Parathyroid adenoma (tissue), 2 donors: Measurements from ENCODE around the gene ANK2.

ENCODE experiments used
- H2AFZ ChIP-seq: fragments of 300-600 bp; sonication (generic); one replicate; pipeline ENCODE4 v1.7.0; 2017; ENCODE audit warnings: antibody characterized with exemption, mild to moderate bottlenecking
- H3K27ac ChIP-seq: fragments of 300-600 bp; sonication (generic); one replicate; pipeline ENCODE4 v1.7.0; 2017
- H3K27me3 ChIP-seq: fragments of 300-600 bp; sonication (generic); one replicate; pipeline ENCODE4 v1.7.0; 2017; ENCODE audit warnings: low read length; ENCODE audit not compliant: control insufficient read depth, insufficient read depth
- H3K36me3 ChIP-seq: fragments of 300-600 bp; sonication (generic); one replicate; pipeline ENCODE4 v1.7.0; 2017; ENCODE audit warnings: low read length; ENCODE audit not compliant: control insufficient read depth, insufficient read depth
- H3K4me1 ChIP-seq: fragments of 300-600 bp; sonication (generic); one replicate; pipeline ENCODE4 v1.7.0; 2017; ENCODE audit warnings: control low read depth
- H3K4me2 ChIP-seq: fragments of 300-600 bp; sonication (generic); one replicate; pipeline ENCODE4 v1.7.0; 2017; ENCODE audit warnings: low read length
- H3K4me3 ChIP-seq: fragments of 300-600 bp; sonication (generic); one replicate; pipeline ENCODE4 v1.7.0; 2017; ENCODE audit warnings: low read depth, low read length
- H3K79me2 ChIP-seq: fragments of 300-600 bp; sonication (generic); one replicate; pipeline ENCODE4 v1.7.0; 2017; ENCODE audit warnings: control low read depth
- H3K9ac ChIP-seq: fragments of 300-600 bp; sonication (generic); one replicate; pipeline ENCODE4 v1.7.0; 2017; ENCODE audit warnings: mild to moderate bottlenecking
- H3K9me3 ChIP-seq: fragments of 300-600 bp; sonication (generic); one replicate; pipeline ENCODE4 v1.7.0; 2017; ENCODE audit warnings: low read length; ENCODE audit not compliant: control insufficient read depth
- TF ChIP-seq, protein P1 (sequence below): fragments of 300-600 bp; sonication (generic); IDR thresholded peaks from one replicate; pipeline ENCODE4 v1.7.0; 2017; ENCODE audit warnings: antibody characterized with exemption, mild to moderate bottlenecking
- donor health status: primary hyperparathyroidism.

The ANK2 gene

DNA sequence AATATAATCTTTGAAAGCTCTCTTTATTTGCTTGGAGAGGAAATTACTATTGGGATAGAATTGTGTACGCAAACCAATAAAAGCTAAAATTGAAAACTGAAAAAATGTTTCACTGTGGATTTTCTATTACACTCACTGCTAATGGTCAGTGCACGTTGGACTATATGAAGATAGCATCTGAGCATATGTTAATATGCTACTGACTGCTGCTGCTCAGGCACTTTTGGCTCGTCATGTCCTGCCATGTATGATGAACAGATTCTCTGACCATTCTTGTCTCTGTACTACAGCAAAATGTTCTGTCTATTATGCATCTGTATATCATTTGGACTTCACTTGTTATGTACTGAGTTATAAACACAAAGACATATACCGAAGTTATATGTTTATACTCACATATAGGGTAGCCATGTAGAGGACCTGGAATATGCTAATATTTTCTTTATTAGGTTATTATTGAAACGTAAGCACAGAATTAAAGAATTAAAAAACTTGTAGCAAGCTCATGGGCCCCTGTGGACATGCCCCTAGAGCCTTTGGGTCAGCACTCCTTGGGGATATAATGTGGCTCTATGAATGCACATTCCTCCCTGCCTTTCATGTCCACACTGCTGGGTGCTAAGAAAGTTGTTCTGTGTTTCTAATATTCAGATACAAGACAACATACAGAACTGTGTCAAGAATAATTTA is 120.8 kb downstream of the ANK2 start:
- no peak overlapping the region for H3K9ac ChIP-seq
- no peak overlapping the region for H3K4me2 ChIP-seq
- H3K27me3 ChIP-seq, result no peaks in the 10 kb centered on the region
- H3K79me2 ChIP-seq, result no peaks in the 10 kb centered on the region
- no peaks in the 10 kb centered on the region for H3K9me3 ChIP-seq
- no peak overlapping the region for H3K4me3 ChIP-seq
- H2AFZ ChIP-seq, result no peak overlapping the region
- no peak overlapping the region for H3K27ac ChIP-seq
- TF ChIP-seq, protein P1, sequence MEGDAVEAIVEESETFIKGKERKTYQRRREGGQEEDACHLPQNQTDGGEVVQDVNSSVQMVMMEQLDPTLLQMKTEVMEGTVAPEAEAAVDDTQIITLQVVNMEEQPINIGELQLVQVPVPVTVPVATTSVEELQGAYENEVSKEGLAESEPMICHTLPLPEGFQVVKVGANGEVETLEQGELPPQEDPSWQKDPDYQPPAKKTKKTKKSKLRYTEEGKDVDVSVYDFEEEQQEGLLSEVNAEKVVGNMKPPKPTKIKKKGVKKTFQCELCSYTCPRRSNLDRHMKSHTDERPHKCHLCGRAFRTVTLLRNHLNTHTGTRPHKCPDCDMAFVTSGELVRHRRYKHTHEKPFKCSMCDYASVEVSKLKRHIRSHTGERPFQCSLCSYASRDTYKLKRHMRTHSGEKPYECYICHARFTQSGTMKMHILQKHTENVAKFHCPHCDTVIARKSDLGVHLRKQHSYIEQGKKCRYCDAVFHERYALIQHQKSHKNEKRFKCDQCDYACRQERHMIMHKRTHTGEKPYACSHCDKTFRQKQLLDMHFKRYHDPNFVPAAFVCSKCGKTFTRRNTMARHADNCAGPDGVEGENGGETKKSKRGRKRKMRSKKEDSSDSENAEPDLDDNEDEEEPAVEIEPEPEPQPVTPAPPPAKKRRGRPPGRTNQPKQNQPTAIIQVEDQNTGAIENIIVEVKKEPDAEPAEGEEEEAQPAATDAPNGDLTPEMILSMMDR, result no peak
- no peaks in the 10 kb centered on the region for H3K4me1 ChIP-seq
- H3K36me3 ChIP-seq, result no peaks in the 10 kb centered on the region

DNA sequence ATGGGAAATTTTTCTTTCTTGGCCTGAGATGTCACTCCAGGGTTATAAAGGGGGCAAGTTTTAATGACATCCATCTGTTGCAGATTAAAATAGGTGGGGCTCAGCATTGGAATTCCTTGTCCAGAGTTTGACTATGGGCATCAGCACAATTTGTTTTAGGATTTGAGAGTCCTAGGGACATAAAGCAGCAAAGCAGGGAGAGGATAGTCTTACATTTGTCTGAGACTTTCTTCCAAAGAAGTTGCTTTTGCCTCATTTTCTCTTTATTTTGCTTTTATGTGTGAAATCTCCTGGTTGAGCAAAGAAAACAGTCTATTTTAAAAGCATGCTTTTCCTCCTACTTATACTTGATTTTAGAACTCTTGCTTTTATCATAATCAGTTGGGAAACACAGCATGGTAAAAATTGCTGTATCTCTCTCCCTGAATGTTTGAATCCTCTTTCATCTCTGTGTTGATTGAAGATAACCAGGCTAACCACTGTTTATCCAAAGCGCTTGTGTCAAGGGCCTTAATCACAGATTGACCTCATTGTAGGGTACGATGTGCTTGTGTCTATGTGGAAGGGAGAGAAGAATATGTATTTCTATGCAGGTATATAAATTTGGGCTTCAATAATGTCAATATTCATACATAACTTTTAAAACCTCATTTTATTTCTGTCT is 121.5 kb downstream of the ANK2 start:
- TF ChIP-seq, protein P1, result no peak
- H3K9me3 ChIP-seq, result no peaks in the 10 kb centered on the region
- H3K27me3 ChIP-seq, result no peaks in the 10 kb centered on the region
- H3K4me1 ChIP-seq, result no peaks in the 10 kb centered on the region
- no peaks in the 10 kb centered on the region for H3K36me3 ChIP-seq
- no peaks in the 10 kb centered on the region for H3K79me2 ChIP-seq
- no peak overlapping the region for H3K27ac ChIP-seq
- no peak overlapping the region for H3K9ac ChIP-seq
- no peak overlapping the region for H3K4me3 ChIP-seq
- no peak overlapping the region for H3K4me2 ChIP-seq
- no peak overlapping the region for H2AFZ ChIP-seq

DNA sequence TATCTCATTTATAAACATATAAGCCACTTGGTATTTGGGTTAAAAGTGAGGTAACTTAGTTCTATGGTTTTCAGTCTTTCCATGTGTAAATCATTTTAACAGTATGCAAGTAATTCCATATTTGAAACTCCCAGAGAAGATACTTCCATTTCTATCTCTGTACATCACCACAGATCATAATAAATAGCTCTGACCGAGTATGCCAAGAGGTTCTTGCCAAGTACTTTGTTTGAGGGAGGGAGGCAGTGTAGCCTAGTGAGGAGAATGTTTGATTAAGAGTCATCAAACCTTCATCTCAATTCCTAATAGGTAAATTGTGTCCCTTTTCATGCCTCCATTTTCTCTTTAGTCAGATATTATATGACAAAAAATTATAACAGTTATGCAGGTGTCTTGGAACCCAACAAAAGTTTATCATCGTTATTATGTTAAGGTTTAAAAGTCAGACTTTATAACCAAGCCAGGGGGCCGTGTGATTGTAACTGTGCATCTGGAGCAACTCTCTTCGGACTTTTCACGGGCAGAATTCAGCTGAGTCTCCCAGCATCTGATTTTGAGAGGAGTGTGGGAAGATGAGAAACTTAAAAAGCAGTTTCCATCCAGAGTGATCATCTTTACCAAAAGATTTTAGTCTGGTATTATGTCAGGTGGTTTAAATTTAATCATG is 123.8 kb downstream of the ANK2 start:
- Histone ChIP-seq H3K4me1 (no peaks in the 10 kb centered on the region), H3K27ac (no peak overlapping the region), H3K9ac (no peak overlapping the region), H3K36me3 (no peaks in the 10 kb centered on the region), H3K4me3 (no peak overlapping the region), H3K79me2 (no peaks in the 10 kb centered on the region), H3K4me2 (no peak overlapping the region), H3K27me3 (no peaks in the 10 kb centered on the region), H3K9me3 (no peaks in the 10 kb centered on the region), H2AFZ (no peak overlapping the region)
- TF ChIP-seq, protein P1, result no peak

DNA sequence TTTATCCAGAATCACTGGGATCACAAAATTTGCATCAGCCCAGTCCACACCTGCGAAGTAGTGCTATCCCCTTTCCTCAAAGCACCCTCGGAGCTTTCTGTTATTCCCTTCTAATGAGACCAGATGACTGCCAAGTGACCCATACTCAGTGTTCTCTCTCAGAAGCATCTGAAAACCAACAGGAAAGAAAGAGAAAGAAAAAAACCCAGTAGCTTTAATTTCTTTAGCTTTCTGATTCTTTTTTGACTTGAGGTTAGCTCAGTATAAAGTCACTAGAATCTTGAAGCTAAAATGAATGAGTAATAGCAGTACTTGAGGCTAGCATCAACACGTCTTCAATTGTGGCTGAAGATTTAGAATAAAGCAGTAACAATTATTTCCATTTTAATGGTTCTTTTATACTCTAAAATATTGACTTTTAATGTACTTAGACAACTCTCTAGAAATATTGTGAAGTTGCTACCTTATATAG is 124.4 kb downstream of the ANK2 start:
- H3K4me1 ChIP-seq, result no peaks in the 10 kb centered on the region
- H3K9me3 ChIP-seq, result no peaks in the 10 kb centered on the region
- H3K4me2 ChIP-seq, result no peak overlapping the region
- no peaks in the 10 kb centered on the region for H3K27me3 ChIP-seq
- no peaks in the 10 kb centered on the region for H3K36me3 ChIP-seq
- TF ChIP-seq, protein P1, result no peak
- H3K79me2 ChIP-seq, result no peaks in the 10 kb centered on the region
- no peak overlapping the region for H3K9ac ChIP-seq
- H3K27ac ChIP-seq, result no peak overlapping the region
- no peak overlapping the region for H3K4me3 ChIP-seq
- no peak overlapping the region for H2AFZ ChIP-seq
